Eye (tissue), 1 donor: ENCODE data around the gene ZFP36L1.
A peak's percentile ranks its signal among the peaks of the same experiment; 100 is the strongest.

Source experiments
- DNase-seq: peaks from one replicate; pipeline ENCODE4 v3.0.0-alpha.2; 2015

Gene ZFP36L1

GRCh38 chr14:68794851-68795596 is 2.2 kb upstream of the ZFP36L1 start:
- DNase-seq = peak; percentile 93

- DNase-seq = no peak
Observed at GRCh38 chr14:68794130-68794850, 1.4 kb upstream of the ZFP36L1 start.

GRCh38 chr14:68793734-68794129 is 865 bp upstream of the ZFP36L1 start:
- no peak for DNase-seq

- no peak for DNase-seq
Observed at GRCh38 chr14:68792678-68792978, 239 bp downstream of the ZFP36L1 start.

- peak; percentile 70 for DNase-seq
Observed at GRCh38 chr14:68791902-68792677, 777 bp downstream of the ZFP36L1 start.

- DNase-seq = peak; percentile 76
Observed at GRCh38 chr14:68791078-68791901, 1.6 kb downstream of the ZFP36L1 start.

GRCh38 chr14:68790644-68791077 is 2.2 kb downstream of the ZFP36L1 start:
- no peak for DNase-seq

- no peak for DNase-seq
Observed at GRCh38 chr14:68789821-68790643, 2.8 kb downstream of the ZFP36L1 start.

GRCh38 chr14:68788996-68789820 is 3.7 kb downstream of the ZFP36L1 start:
- peak; percentile 90 for DNase-seq

- no peak for DNase-seq
Observed at GRCh38 chr14:68788275-68788995, 4.4 kb downstream of the ZFP36L1 start.

- peak; percentile 52 for DNase-seq
Observed at GRCh38 chr14:68787092-68787992, 5.5 kb downstream of the ZFP36L1 start.

GRCh38 chr14:68786491-68787091 is 6.3 kb downstream of the ZFP36L1 start:
- no peak for DNase-seq

GRCh38 chr14:68785534-68786490 is 7.1 kb downstream of the ZFP36L1 start:
- peak; percentile 62 for DNase-seq

GRCh38 chr14:68784978-68785533 is 7.8 kb downstream of the ZFP36L1 start:
- peak; percentile 50 for DNase-seq

GRCh38 chr14:68784226-68784910 is 8.5 kb downstream of the ZFP36L1 start:
- DNase-seq = peak; percentile 58
